AG08396 (cell line): ENCODE data around the gene EVL.

Experiments used
- DNase-seq: peaks from one replicate; pipeline ENCODE4 v3.0.0; 2012; ENCODE audit warnings: low spot score, mixed read lengths

EVL gene

DNA sequence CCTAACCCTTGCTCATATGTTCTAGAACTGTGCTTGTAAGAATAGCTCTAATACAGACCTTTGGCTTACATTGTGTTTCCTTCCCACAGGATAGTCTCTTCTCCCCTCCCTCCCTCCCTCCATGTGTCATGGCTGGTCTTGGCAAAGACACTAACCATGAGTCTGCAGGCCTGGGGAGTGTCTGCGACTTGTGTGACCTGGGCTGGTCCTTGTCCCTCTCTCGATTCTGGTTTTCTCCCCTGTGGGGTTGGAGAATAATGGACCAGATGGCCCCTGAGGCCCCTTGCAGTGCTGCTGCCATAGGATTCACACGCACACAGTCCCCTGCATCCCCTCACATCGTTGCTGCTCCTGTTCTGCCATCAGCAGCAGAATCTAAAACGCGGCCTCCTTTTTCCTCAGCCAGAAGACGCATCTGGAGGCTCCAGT is 64.0 kb downstream of the EVL start:
- peak; percentile 78 for DNase-seq

DNA sequence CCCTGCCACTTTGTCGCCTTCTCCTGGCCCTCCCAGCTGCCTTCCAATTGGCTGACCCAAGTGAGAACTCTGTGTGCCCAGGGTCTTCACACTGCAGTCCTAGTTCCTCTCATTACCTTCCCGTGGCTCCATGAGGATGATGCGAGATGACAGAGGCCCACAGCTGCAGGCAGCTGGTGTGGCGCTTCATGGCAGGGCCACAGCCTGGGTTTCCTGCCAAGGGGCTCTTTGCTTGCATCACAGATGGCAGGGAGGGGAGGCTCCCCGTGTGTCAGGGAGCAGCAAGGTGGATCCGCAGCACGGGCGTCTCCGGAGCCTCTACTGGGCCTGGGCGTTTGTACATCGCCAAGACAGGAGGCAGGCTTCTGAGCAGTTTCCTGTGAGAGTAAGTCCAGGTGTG is 65.3 kb downstream of the EVL start:
- no peak for DNase-seq

DNA sequence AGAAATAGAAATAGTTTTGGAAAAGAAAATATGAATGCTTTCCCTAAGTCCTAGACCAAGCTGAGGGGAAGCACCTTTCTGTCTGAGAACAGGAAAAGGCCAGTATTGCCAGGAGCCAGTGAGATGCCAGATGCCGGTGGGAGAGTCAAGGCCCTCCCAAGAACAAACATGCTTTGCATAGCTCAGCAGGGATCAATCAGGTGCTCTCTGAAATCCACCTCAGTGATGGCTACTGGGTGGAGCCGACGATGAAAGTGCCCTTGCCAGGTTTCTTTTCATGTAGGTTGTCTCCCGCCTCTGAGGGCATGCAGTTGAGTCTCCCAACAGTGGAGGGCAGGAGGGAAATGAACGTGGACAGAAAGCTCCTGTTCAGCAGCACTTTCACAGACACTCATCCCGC is 66.0 kb downstream of the EVL start:
- no peak for DNase-seq

DNA sequence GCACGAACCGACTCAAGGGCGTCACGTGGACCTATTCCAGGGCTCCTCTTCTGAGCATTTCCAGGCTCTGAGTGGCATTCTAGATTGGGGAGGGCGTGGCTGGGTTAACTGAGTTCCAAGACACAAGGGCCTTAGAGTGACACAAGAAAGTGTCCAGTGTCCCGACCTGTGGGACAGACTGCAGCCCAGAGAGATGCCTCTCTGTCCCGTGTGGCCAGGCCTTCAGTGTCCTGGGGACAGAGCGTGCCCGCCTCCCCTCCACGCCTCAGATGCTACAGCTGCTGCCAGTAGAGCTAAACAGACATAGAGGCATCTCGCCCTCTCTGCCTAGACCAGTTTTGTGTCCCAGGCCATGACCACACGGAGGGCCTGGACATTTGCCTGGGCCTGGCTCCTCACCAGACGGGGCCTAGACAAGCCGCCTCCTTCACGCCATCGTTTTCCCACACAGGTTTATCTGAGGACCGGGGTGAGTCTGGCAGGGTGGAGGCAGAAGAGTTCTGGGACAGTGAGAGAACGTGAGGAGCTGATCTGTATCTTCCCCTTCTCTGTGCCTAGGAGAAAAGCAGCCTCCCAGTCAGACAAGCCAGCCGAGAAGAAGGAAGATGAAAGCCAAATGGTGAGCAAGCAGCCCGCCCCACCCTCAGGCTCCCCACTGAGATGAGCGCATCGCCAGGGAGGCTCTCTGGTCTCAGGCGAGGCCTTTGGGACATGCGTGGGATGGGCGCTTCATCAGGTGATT is 67.1 kb downstream of the EVL start:
- no peak for DNase-seq

DNA sequence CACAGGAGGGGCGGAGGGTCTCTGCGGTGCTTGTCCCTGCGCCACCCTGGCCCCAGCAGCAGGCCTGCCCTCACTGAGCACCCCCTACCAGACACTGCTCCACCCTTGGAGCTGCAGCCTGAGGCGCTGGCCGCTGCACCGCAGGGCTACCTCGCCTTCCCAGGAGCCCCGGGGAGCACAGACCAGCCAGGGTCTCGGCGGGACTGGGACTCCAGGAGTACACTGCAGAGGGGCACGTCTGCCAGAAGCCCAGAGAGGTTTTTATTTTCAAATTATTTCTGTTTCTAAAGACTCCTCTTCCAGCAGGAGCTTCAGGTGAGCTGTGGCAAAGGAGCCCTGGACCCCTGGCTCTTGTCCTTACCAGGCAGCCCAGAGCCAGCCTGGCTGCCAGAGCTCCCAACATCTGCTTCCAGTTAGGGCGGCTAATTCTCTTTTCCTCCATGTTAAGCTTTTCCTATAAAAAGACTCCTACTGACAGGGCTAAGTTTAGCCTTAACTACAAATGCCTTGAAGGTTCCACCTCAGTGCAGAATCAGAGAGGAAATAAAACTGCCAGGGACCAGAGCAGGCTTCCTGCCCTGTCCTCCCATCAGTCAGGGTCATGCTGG is 67.8 kb downstream of the EVL start:
- no peak for DNase-seq

DNA sequence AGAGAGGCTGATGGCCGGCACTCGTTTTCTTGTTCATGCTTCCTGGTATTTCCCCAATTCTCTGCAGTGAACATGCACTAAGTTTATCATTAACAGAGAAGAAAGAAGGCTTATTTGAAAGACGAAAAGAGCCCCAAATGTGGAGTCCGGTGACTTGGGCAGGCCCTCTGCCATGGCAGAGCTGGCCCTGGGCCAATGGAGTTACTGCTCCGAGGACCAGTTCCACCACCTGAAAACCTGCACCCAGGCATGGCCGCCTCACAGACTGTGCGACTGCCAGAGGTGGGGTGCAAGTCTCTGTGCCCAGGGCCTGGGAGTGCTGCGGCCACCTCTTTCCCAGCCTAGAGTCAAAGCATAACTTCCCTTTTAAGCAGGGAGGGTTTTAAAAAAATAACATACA is 69.4 kb downstream of the EVL start:
- no peak for DNase-seq

DNA sequence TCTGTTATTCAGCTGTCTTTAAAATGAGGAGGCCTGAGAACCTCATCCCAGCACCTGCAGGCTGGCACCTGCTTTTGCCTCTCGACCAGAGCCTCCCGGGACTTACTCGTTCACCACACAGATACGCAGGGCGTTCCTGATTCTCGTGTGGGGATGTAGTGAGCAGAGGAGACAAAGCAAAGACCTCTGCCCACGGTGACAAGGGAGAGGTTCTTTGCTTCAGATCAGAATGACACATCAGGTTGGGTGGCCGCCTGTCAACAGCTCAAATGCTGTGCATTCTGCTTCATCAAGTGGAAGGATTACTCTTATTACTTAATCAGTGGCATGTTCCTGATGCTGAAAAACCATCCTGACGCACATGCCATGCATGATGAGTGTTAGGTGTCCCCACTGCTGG is 69.9 kb downstream of the EVL start:
- DNase-seq, result no peak

DNA sequence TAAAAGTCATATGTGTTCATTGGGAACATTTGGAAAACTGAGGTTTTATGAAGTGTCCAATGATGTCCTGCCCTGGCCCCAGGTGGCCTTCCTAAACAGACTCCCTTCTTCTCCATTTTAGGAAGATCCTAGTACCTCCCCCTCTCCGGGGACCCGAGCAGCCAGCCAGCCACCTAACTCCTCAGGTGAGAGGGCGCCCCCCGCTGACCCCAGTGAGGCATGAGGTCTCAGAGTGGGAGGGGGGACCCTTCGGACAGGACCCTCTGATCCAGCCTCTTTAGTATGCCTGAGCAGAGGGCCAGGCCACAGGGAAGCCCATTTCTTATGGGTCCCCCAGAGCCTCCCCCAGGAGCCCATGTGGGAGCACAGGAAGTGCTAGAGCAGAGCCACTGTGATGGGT is 70.6 kb downstream of the EVL start:
- no peak for DNase-seq

DNA sequence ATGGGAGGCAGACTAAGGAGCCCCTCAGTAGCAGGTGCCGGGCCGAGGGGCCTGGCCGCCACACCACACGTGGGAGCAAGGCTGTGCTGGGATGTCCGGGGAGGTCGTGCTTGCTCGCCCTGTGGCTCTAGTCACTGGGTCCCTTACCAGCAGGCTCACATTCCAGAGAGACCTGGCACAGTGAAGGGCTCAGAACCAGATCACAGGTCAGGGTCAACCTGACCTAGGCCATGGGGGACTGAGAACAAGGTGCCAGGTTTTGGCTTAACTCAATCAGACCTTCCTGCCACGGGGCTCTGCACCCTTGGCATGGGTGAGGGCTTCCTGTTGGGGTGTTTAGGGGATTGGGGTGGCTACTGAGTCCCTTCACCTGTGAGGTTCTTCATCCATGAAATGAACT is 72.0 kb downstream of the EVL start:
- no peak for DNase-seq

DNA sequence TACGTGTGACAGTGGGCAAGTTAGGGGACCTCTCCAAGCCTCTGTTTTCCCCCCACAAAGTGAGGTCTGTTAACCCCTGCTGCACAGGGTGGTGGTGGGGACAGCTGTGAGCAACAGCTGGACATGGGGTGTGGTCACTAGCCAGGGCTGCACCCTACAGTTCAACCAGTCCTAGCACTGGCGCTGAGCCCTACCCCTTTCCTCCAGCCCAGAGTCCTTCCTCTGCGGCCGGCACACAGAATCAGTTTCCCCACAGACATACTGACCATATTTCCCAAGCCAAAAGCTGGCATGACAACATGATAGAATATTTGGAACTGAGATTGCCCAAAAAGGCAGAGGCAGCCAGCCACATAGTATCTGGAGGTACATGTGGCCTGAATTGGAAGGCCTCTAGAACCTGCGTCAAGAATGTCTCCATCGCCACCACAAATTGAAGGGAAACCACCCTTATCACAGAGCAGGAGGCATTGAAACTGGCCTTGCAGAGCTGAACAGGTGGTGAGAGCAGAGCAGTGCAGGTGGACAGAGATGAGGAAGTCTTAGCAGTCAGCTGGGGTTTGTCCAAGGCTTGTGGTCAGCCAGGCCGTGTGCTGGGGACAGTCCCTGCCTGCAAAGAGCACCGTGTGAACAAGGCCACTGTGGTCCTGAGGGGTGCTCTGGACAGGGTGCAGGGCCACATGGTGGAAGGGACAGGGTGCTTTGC is 73.0 kb downstream of the EVL start:
- no peak for DNase-seq

DNA sequence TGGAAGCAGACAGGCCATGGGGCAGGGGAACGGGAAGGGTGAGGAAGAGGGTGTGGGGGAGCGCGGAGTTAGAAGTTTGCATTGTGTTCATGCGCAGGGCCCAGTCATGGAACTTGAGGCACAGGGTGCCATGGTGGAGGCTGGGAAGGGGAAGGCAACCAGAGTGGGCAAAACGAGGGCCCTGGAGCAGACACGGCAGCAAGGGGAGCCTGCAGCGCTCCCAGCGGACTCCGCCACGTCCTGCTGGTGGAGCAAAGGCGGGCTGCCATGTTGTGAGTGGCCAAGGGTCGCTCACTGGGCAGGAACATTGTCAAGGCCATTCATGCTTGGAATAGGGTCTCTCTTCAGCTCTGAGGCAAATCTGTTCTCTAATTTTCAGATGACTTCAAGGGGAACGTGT is 73.7 kb downstream of the EVL start:
- no peak for DNase-seq

DNA sequence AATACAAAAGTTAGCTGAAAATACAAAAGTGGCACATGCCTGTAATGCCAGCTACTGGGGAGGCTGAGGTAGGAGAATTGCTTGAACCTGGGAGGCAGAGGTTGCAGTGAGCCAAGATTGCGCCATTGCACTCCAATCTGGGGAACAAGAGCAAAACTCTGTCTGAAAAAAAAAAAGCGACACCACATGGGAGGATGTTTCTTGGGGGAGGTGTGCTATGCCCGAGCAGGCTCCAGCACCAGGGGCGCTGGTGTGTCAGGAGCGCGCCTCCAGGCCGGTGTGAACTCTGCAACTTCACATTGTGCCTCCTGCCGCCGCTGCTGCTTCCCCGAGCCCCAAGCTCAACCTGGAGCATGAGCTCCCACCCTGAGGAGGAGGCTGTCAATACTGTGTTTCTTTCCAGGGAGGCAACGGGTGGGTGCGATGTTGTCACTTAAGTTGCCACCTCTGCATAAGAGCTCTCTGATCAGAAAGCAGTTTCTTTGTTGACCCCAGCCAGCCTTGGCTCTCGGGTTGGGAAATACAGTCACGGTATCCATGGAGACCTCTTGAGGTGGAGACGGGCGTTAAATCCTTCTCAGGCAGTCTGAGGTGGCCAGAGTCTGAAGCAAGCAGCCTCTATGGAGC is 75.3 kb downstream of the EVL start:
- DNase-seq, result no peak

DNA sequence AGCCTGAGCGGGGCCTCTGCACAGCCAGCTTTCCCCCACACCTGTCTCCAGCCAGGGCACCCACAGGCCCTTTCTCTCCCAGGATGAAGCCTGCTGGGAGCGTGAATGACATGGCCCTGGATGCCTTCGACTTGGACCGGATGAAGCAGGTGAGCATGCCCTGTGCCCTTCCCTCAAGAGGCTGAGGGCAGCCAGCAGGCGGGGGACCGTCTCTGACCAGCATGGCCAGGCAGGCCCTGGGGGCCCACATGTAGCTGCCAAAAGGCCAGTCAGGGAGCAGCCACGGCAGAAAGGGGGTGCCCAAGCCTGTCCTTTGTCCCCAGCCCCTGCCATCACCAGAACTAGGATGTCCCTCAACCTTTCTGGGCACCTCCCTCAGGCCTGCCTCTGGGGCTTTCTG is 75.9 kb downstream of the EVL start:
- DNase-seq, result no peak

DNA sequence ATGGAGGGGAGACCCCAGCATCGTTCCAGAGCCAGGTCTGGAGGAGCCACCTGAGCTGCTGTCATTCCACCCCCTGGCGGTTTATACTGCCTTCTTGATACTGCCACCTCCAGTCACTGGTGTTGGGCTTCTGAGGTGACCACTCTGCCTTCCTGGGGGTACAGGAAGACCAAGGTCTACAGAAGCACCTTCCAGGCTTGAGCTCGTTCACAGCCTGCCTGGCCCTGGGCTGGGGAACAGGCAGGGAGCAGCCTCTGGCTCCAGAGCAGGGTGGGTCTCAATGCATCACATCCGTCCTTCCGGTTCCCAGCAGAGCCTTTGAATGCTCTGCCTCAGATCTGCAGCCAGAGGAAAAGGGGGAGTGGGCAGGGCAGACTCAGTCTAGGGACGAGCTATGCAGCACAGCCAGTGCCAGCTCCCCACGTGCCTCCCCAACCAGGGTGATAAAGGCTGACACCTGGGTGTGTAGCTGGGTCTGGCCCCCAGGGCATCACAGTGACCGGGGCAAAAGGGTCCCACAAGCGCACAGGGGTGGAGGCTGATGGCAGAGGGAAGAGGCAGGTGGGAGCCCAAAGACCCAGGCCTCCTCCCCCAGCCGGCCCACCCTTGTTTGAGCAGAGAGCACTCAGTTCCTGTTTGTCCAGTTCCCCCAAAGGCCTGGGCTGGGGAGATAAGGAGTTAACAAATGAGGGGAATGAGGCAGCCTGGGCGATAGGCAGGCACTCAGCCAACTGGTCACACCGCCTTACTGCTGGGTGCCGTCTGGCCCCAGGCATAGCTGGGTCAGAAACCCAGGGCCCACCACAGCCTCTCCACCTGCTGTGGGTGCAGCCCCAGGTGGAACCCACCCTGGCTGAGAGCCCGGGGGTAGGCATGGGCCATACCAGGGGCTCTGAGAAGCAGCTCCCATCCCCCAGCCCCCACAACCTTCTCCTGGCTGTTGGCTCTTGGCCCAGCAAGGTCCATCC is 77.1 kb downstream of the EVL start:
- DNase-seq, result no peak

DNA sequence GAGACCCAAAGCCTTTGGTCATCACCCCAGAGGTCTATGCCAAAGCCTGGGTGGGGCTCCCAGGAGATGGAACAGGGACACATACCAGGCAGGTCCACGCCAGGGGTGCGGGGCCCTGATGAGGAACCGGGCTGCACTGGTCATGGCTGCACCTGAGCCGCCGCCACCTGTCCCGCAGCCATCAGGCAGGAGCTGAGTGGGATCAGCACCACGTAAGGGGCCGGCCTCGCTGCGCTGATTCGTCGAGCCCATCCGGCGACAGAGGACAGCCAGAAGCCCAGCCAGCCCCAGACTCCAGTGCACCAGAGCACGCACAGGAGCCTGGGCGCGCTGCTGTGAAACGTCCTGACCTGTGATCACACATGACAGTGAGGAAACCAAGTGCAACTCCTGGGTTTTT is 78.3 kb downstream of the EVL start:
- DNase-seq, result no peak

DNA sequence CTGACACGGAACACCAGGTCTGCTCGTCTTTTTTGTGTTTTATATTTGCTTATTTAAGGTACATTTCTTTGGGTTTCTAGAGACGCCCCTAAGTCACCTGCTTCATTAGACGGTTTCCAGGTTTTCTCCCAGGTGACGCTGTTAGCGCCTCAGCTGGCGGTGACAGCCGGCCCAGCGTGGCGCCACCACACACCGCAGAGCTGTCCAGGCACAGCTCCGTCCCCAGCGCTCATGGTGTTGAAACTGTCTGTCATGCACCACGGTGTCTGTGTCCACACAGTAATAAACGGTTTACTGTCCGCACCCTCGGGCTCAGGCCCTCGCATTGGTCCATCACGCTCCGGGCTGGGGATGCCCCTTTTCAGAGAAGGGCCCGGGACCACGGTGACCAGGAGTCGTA is 78.7 kb downstream of the EVL start:
- DNase-seq, result no peak

DNA sequence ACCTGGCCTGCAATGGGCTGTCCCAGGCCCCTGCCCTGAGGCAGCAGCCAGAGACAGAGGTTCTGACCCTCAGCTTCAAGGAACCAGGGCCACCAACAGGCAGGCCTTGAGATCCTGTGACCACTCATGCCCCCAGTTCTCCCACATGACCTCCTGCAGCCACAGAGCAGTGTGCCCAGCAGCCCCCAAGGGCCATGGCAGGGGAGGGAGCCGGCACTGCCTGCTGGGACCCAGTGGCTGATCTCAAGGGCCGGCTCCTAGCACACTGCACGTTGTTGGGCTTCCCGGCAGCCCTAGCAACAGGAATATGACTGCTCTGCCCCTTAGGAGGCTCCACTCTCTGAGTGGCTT is 79.4 kb downstream of the EVL start:
- DNase-seq, result no peak

DNA sequence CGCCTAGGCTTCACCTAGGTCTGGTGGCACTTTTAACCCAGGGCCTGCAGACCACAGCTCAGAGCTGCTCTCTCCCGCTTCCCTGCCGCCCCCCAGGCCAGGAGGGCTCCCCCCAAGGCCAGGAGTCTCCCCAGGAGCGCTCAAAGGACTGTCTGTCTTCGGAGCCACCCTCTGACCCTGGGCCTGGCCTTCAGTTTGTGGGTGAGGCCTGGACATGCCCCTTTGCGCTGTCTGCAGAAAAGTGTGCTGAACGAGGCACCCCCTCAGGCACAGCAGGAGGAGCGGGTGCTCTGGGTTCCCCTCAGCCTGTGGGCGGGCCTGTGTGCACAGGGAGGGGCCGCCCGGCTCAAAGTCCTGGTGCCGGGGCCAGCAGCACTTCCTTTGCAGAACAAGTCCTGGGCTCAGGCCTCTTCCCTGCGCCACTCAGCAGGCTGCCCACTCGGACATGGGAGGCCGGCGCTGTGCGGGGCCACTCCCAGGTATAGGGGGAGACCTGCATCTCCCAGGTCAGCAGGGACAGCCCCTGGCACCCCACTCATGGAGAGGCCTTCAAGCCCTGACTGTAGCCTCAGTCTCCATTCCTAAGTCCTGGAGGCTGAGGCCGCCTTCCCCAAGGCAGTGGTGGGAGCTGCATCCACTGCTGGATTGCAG is 79.9 kb downstream of the EVL start:
- DNase-seq, result no peak

DNA sequence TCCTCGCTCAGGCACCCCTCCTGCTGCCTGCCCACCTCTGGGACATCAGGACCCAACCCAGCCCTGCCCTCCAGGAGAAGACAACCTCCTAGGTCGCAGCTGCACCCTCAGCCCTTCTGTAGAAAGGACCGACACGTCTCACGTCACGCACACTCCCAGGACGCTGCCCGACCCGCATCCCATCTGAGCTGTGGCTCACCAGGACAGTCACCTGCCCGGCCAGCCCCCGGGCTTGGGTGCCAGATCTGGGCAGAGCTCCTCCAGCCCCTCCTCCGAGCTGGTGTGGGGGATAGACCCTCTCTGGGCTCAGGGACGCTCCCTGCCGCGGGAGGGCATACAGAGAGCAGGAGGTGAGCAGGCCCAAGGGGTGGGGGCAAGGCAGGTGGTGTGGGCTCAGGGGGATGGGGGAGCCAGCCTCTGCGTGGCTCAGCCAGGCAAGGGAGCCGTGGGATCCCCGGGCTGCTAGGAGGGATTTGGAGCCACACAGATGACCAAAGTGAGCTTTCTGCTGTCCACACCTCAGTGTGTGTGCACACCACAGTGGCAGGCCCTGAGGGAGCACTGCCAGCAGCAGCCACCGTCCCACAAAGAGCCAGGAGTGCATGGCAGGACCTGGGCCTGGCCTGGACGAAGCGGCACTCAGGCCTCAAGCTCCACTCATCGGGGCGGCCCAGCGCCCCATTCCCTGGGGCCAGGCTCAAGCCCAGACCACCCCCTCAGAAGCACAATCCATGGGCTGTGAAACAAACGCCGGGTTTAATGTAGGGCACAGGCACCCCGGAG is 80.7 kb downstream of the EVL start:
- no peak for DNase-seq

DNA sequence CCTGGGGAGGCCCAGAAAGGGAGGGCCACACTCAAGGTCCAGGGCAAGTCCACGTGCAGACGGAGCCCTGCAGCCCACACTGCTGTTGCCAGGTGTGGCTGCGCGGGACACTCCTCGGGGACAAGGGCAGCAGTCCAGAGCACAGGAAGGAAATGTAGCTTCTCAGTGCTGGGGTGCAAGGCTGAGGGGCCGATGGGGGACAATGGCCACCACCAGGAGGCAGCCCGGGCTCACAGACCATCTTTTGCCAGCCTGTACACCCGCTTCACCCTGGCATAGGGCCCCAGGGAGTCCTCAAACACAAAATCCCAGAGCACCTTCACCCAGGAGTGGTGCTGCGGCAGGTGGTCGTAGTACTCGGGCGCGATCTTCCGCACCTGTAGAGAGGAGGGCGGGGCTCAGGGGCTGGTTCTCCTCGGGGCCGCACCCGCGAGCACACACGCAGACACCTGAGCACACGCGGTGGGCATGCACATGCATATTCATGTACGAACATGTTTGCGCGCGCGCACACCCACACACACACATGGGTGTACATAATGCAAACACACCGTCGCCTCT is 81.4 kb downstream of the EVL start:
- DNase-seq, result no peak
